GM21367 (cell line): Measurements from ENCODE around the gene NDUFV1.
"Not testable (repeated sequence)": the region's sequence is repeated elsewhere in the genome, so short reads cannot be mapped to it uniquely, and the experiment has no call there.

Experiments
- ATAC-seq: cut with Tn5 transposase; IDR thresholded peaks from one replicate; pipeline ENCODE4 v1.9.1; 2021; ENCODE audit not compliant: unreplicated experiment

The NDUFV1 gene

GRCh38 chr11:67652965-67653845, 46.5 kb downstream of the NDUFV1 start:
- ATAC-seq = no peak

DNA sequence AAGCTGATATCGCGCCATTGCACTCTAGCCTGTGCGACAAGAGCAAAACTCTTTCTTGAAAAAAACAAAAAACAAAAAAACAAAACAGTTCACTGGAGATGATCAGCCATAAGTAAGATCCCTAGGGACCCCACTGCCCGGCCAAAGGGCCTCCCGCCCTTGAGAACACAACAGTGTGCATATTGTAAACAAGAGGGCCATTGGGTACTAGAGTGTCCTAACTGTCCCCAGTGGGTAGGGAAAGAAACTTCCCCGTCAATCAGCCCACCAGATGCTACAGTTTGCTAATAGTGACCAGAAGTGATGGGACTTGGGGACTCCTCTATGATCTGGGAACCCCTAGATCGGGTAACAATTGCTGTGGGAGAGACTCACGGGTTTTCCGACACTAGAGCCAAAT, 47.5 kb downstream of the NDUFV1 start:
- no peak for ATAC-seq

- ATAC-seq = no peak
Measured at GRCh38 chr11:67656278-67656922, 49.7 kb downstream of the NDUFV1 start.

DNA sequence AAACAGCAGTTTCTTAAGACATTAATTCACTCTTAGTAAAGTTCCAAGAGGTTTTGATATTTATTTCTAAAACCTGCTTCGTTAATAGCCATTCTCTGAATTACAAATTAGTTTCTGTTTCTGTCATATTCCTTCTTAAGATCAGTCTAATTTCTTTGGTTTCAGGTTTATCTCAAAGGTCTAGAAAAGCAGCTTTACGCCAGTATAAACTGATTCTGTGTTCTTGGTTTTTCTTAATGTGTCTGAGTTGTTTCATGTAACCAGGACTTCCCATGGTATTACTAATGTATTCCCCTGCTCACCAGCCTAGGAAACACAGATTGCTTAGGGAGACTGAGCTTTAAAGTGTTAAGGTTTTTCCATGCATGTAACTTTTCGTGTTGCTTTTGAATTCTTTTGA, 50.6 kb downstream of the NDUFV1 start:
- no peak for ATAC-seq

DNA sequence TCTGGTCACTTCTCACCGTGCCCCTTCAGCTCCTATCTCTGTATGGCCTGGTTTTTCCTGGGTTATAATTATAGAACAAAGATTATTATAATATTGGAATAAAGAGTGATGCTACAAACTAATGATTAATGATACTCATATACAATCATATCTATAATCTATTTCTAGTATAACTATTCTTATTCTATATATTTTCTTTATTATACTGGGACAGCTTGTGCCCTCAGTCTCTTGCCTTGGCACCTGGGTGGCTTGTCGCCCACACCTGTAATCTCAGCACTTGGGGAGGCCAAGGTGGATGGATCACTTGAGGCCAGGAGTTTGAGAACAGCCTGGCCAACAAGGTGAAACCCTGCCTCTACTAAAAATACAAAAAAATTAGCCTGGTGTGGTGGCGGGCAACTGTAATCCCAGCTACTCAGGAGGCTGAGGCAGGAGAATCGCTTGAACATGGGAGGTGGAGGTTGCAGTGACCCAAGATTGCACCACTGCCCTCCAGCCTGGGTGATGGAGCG, 53.0 kb downstream of the NDUFV1 start:
- not testable (repeated sequence) for ATAC-seq

- not testable (repeated sequence) for ATAC-seq
Measured at GRCh38 chr11:67660752-67661151, 54.0 kb downstream of the NDUFV1 start.
